Stomach smooth muscle (tissue), 2 donors: ENCODE measurements around the gene FAM118A.

ENCODE experiments used
- H3K27ac ChIP-seq: one replicate; pipeline ENCODE4 v1.7.0; 2013; ENCODE audit warnings: mild to moderate bottlenecking, low read length, inconsistent platforms
- H3K27me3 ChIP-seq, 2 donors: one replicate each; pipeline ENCODE4 v1.7.0; 2013; ENCODE audit warnings: low read length in 2 of 2; ENCODE audit not compliant: insufficient read depth in 2 of 2, control insufficient read depth in 1 of 2
- H3K36me3 ChIP-seq, 2 donors: one replicate each; pipeline ENCODE4 v1.7.0; 2013; ENCODE audit warnings: low read length in 2 of 2; ENCODE audit not compliant: control insufficient read depth in 2 of 2, insufficient read depth in 2 of 2
- H3K4me1 ChIP-seq: one replicate; pipeline ENCODE4 v1.7.0; 2013; ENCODE audit warnings: low read length; ENCODE audit not compliant: control insufficient read depth, insufficient read depth
- H3K4me3 ChIP-seq, 2 donors: one replicate each; pipeline ENCODE4 v1.7.0; 2013; ENCODE audit warnings: low read length in 2 of 2
- H3K9ac ChIP-seq, 2 donors: one replicate each; pipeline ENCODE4 v1.7.0; 2013; ENCODE audit warnings: low read length in 2 of 2, mild to moderate bottlenecking in 1 of 2
- H3K9me3 ChIP-seq, 2 donors: one replicate each; pipeline ENCODE4 v1.7.0; 2013; ENCODE audit warnings: low read length in 2 of 2; ENCODE audit not compliant: control insufficient read depth in 2 of 2
- donor health status: healthy.
- donor health status: Pancreatic carcinoma.

Gene FAM118A

DNA sequence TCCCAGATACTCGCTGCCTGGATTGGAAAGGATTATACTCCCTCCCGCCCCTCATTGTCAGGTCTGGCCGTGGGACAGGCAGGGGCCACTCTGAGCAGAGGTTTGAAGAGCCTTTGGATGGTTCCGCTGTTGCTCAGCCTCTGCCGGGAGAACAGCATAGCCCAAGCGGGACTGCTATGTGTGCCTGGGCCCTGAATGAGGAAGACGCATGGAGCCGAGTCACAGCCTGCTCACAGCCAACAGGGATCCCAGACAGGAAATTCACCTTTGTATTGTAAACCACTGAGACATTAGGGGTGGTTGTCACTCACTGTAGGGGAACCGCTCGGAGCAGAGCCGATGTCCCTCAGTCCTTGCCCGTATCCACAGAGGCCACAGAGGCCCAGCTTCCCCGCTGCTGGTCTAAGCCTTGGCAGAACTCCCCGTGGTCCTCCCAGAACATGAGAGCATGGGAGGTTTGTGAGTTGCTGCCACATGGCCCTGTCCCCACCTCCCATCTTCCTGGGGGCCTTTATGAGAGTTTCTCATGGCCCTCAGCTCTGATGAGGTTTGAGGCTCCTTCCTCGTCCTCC is 10.7 kb upstream of the FAM118A start:
- Histone ChIP-seq H3K27ac (no peak overlapping the region), H3K36me3 (no peaks in the 10 kb centered on the region), H3K9ac (no peak overlapping the region), H3K9me3 (no peaks in the 10 kb centered on the region), H3K4me3 (no peak overlapping the region), H3K27me3 (no peaks in the 10 kb centered on the region), H3K4me1 (no peaks in the 10 kb centered on the region)

- no peaks in the 10 kb centered on the region for H3K9me3 ChIP-seq
- H3K9ac ChIP-seq, result no peak overlapping the region
Observed at GRCh38 chr22:45302751-45303150, 7.0 kb upstream of the FAM118A start.

DNA sequence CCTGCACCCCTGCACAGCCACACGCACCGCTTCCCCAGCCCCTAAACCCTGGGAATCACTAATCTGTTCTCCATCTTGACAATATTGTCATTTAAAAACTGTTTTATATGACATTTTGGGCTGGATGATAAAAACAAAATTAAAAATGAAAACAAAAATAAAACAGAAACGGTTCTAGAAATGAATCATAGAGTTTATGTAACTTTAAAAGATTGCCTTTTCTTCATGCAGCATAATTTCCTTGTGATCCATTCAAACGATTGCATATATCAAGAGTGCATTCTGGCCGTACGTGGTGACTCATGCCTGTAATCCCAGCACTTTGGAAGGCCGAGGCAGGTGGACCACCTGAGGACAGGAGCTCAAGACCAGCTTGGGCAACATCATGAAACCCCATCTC is 6.6 kb upstream of the FAM118A start:
- Histone ChIP-seq H3K27ac (no peak overlapping the region), H3K9ac (no peak overlapping the region), H3K4me3 (no peak overlapping the region), H3K4me1 (no peaks in the 10 kb centered on the region), H3K9me3 (no peaks in the 10 kb centered on the region), H3K36me3 (no peaks in the 10 kb centered on the region), H3K27me3 (no peaks in the 10 kb centered on the region)

More at GRCh38 chr22:45302751-45303150, 7.0 kb upstream of the FAM118A start:
- H3K4me3 ChIP-seq, result no peak overlapping the region
- H3K27ac ChIP-seq, result no peak overlapping the region
- no peaks in the 10 kb centered on the region for H3K36me3 ChIP-seq
- no peaks in the 10 kb centered on the region for H3K27me3 ChIP-seq
- H3K4me1 ChIP-seq, result no peaks in the 10 kb centered on the region

GRCh38 chr22:45304971-45305370 is 4.8 kb upstream of the FAM118A start:
- H3K4me1 ChIP-seq, result peaks cover 10% of the 10 kb centered on the region
- H3K27me3 ChIP-seq, result no peaks in the 10 kb centered on the region
- H3K27ac ChIP-seq, result no peak overlapping the region
- H3K36me3 ChIP-seq, result no peaks in the 10 kb centered on the region
- H3K9ac ChIP-seq, result no peak overlapping the region
- no peaks in the 10 kb centered on the region for H3K9me3 ChIP-seq
- H3K4me3 ChIP-seq, result no peak overlapping the region

DNA sequence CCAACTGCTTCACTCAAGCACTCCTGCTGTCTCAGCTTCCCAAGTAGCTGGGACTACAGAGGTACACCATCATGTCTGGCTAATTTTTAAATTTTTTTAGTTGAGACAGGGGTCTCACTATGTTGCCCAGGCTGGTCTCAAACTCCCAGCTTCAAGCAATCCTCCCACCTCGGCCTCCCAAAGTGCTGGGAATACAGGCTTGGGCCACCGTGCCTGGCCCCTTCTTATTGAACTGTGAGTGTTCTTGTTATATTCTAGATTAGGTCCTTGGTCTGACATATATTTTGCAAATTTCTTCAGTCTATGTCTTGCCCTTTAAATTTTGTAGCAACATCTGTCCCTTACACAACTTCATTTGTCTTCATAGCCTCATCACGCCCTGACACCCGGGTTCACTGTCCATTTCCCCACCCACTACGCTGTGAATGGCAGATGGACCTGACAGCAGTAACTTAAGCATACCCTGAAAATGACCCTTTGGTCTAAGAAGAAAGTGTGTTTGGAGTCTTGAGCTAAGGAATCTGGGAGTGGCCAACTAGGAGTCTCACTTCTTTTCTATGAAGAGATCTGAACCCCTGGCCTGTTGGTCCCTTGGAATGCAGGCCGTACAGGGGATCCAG is 4.2 kb upstream of the FAM118A start:
- no peak overlapping the region for H3K27ac ChIP-seq

DNA sequence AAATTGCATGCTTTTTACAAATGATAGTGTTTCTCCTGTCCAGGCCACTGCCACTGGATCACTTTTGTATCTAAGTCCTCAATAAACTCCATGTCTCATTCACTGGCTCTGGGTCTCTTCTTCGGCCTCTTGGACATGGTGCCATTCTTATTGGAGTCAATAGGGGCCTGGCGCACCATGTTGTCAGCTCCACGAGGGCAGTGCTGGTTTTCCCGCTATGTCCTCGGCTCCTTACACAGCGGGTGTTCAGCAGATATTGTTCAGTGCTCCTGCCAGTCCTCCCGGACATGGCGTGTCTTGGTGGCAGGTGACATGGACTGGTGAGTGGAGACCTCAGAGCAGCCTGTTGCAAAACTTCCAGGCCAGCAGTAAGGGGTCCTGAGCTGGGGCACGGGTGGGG is 3.6 kb upstream of the FAM118A start:
- H3K9ac ChIP-seq, result no peak overlapping the region
- no peak overlapping the region for H3K4me3 ChIP-seq
- H3K27ac ChIP-seq, result no peak overlapping the region
- no peaks in the 10 kb centered on the region for H3K36me3 ChIP-seq
- no peaks in the 10 kb centered on the region for H3K9me3 ChIP-seq
- no peaks in the 10 kb centered on the region for H3K27me3 ChIP-seq
- H3K4me1 ChIP-seq, result peaks cover 19% of the 10 kb centered on the region

More for the DNA sequence above, 4.2 kb upstream of the FAM118A start:
- no peaks in the 10 kb centered on the region for H3K36me3 ChIP-seq
- no peaks in the 10 kb centered on the region for H3K9me3 ChIP-seq
- no peaks in the 10 kb centered on the region for H3K27me3 ChIP-seq
- H3K4me1 ChIP-seq, result peaks cover 13% of the 10 kb centered on the region
- no peak overlapping the region for H3K9ac ChIP-seq
- H3K4me3 ChIP-seq, result no peak overlapping the region

- Histone ChIP-seq H3K27ac (no peak overlapping the region), H3K9me3 (no peaks in the 10 kb centered on the region), H3K4me3 (no peak overlapping the region), H3K9ac (no peak overlapping the region), H3K4me1 (peaks cover 27% of the 10 kb centered on the region), H3K27me3 (no peaks in the 10 kb centered on the region), H3K36me3 (no peaks in the 10 kb centered on the region)
Observed at GRCh38 chr22:45308391-45308956, 1.3 kb upstream of the FAM118A start.

GRCh38 chr22:45308957-45309421 is 745 bp upstream of the FAM118A start:
- Histone ChIP-seq H3K9ac (peak overlapping the region; percentile 82 to 86), H3K36me3 (no peaks in the 10 kb centered on the region)

DNA sequence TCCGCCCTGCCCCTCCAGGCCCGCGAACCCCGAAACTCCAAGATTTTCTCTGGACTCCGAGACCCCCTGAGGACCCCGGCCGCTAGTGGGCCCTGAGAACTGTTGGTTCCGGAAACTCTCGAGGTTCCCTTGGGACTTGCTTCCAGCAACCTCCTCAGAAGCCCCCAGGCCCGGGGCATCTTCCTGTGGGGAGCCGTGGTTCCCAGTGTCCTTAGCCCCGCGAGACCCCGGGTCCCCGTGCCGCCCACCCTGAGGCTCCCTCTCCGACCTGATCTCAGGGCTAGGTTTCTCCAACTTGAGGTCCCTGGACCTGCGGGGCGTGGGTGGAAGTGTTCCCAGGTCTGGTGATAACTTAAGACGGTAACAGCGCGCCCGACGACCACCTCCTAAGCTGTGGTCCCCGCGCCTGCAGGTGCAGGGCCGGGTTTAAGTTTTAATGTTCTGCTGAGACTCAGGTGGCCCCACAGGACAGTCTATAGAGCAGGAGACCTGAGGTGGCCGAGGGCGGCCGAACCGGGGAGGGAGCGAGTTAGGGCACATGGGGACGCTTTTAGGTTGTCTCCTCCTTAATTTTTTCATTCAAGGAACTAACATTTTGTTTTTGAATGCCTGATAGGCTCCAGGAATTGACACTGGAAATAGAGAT is 720 bp downstream of the FAM118A start:
- H3K27ac ChIP-seq, result peak overlapping the region; percentile 49
- no peaks in the 10 kb centered on the region for H3K27me3 ChIP-seq
- H3K4me1 ChIP-seq, result peaks cover 27% of the 10 kb centered on the region
- H3K4me3 ChIP-seq, result peak overlapping the region; percentile 80 to 83
- peak overlapping the region; percentile 69 to 86 for H3K9ac ChIP-seq
- H3K9me3 ChIP-seq, result no peaks in the 10 kb centered on the region
- no peaks in the 10 kb centered on the region for H3K36me3 ChIP-seq

More at GRCh38 chr22:45308957-45309421, 745 bp upstream of the FAM118A start:
- Histone ChIP-seq H3K4me1 (peaks cover 27% of the 10 kb centered on the region), H3K9me3 (no peaks in the 10 kb centered on the region), H3K4me3 (peak overlapping the region; percentile 83 to 90), H3K27me3 (no peaks in the 10 kb centered on the region), H3K27ac (peak overlapping the region; percentile 58)

GRCh38 chr22:45310977-45311531 is 1.3 kb downstream of the FAM118A start:
- peak overlapping the region; percentile 69 to 86 for H3K9ac ChIP-seq
- peaks cover 0 to 2% of the 10 kb centered on the region in 2 donors for H3K36me3 ChIP-seq
- no peak overlapping the region for H3K27ac ChIP-seq
- H3K4me3 ChIP-seq, result peak overlapping the region; percentile 80 to 83
- no peaks in the 10 kb centered on the region for H3K9me3 ChIP-seq
- no peaks in the 10 kb centered on the region for H3K27me3 ChIP-seq
- H3K4me1 ChIP-seq, result peaks cover 27% of the 10 kb centered on the region
